ENCODE results near the gene PAX5. TPM values are rescaled to one million over a fixed set of nuclear protein-coding genes. Genes with fewer than 3 reads are reported as not detected.

The PAX5 gene
- polyA plus RNA-seq, 1 donor from 2014 or later: not detected

GRCh38 chr9:37032713-37033112 is 1.4 kb downstream of the PAX5 start:
- Histone ChIP-seq H3K36me3 (ENCODE audit: insufficient read depth, low read length) (no peaks in the 10 kb centered on the region), H3K27ac (ENCODE audit: low read length) (no peak overlapping the region), H2AFZ (ENCODE audit: low read depth, low read length) (no peak overlapping the region), H4K20me1 (ENCODE audit: insufficient read depth) (no peaks in the 10 kb centered on the region), H3K9me3 (ENCODE audit: low read length) (no peaks in the 10 kb centered on the region), H3F3A (ENCODE audit: insufficient read depth, low read length, poor library complexity, severe bottlenecking) (no peaks in the 10 kb centered on the region), H3K4me3 (ENCODE audit: low read length) (no peak overlapping the region), H3K4me2 (ENCODE audit: low read length) (no peak overlapping the region), H3K9me2 (ENCODE audit: insufficient read depth, low read length) (no peaks in the 10 kb centered on the region), H3K27me3 (ENCODE audit: insufficient read depth, low read depth, low read length) (peaks cover 100% of the 10 kb centered on the region), H3K9ac (ENCODE audit: low read length) (no peak overlapping the region), H3K79me2 (replicated peaks; ENCODE audit: insufficient read depth, low read length) (no peaks in the 10 kb centered on the region)
- no peak for TF ChIP-seq TAF1 (IDR thresholded peaks at IDR 0.05; ENCODE audit: low read depth)
- TF ChIP-seq, protein P1, sequence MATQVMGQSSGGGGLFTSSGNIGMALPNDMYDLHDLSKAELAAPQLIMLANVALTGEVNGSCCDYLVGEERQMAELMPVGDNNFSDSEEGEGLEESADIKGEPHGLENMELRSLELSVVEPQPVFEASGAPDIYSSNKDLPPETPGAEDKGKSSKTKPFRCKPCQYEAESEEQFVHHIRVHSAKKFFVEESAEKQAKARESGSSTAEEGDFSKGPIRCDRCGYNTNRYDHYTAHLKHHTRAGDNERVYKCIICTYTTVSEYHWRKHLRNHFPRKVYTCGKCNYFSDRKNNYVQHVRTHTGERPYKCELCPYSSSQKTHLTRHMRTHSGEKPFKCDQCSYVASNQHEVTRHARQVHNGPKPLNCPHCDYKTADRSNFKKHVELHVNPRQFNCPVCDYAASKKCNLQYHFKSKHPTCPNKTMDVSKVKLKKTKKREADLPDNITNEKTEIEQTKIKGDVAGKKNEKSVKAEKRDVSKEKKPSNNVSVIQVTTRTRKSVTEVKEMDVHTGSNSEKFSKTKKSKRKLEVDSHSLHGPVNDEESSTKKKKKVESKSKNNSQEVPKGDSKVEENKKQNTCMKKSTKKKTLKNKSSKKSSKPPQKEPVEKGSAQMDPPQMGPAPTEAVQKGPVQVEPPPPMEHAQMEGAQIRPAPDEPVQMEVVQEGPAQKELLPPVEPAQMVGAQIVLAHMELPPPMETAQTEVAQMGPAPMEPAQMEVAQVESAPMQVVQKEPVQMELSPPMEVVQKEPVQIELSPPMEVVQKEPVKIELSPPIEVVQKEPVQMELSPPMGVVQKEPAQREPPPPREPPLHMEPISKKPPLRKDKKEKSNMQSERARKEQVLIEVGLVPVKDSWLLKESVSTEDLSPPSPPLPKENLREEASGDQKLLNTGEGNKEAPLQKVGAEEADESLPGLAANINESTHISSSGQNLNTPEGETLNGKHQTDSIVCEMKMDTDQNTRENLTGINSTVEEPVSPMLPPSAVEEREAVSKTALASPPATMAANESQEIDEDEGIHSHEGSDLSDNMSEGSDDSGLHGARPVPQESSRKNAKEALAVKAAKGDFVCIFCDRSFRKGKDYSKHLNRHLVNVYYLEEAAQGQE (IDR thresholded peaks at IDR 0.05; ENCODE audit: borderline replicate concordance): no peak
- TF ChIP-seq SMC3 (conservative IDR thresholded peaks at IDR 0.05; ENCODE audit: poor library complexity): no peak
- TF ChIP-seq EP300 (conservative IDR thresholded peaks at IDR 0.05; ENCODE audit: poor library complexity, severe bottlenecking): no peak
- no peak for TF ChIP-seq POLR2AphosphoS5 (IDR thresholded peaks at IDR 0.05)
- TF ChIP-seq EZH2 (IDR thresholded peaks at IDR 0.05; ENCODE audit: borderline replicate concordance, insufficient read depth, low read length, poor library complexity, severe bottlenecking): no peak

DNA sequence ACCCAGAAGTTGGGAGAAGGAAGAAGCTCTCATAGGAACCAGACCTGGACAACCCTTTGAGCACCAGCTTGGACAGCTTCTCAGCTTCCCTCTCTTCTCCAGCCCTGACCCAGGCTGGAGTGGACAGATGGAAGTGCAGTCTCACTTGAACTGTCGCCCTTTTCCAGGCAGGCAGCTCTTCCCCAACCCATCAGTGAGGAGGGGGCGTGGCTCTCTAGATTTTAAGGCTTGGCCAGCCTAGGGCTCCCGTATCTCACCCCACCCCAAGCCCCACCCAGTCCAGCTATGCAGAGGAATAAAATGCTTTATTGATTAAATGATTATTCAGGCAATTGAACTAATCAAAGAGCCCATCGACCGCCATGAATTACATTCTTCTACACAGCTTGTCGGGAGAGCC is 2.2 kb downstream of the PAX5 start:
- H4K20me1 ChIP-seq (ENCODE audit: insufficient read depth): no peaks in the 10 kb centered on the region
- no peak overlapping the region for H3K9ac ChIP-seq (ENCODE audit: low read length)
- no peak for TF ChIP-seq TAF1 (IDR thresholded peaks at IDR 0.05; ENCODE audit: low read depth)
- no peak for TF ChIP-seq POLR2AphosphoS5 (IDR thresholded peaks at IDR 0.05)
- no peak for TF ChIP-seq EP300 (conservative IDR thresholded peaks at IDR 0.05; ENCODE audit: poor library complexity, severe bottlenecking)
- no peak for TF ChIP-seq CTCF (IDR thresholded peaks at IDR 0.05; ENCODE audit: poor library complexity, severe bottlenecking)
- no peak for TF ChIP-seq EZH2 (IDR thresholded peaks at IDR 0.05; ENCODE audit: borderline replicate concordance, insufficient read depth, low read length, poor library complexity, severe bottlenecking)
- TF ChIP-seq, protein P1 (IDR thresholded peaks at IDR 0.05; ENCODE audit: borderline replicate concordance): no peak
- no peak for TF ChIP-seq RAD21 (conservative IDR thresholded peaks at IDR 0.05)
- no peak for TF ChIP-seq MXI1 (conservative IDR thresholded peaks at IDR 0.05; ENCODE audit: poor library complexity, severe bottlenecking)
- no peak for TF ChIP-seq SMC3 (conservative IDR thresholded peaks at IDR 0.05; ENCODE audit: poor library complexity)
- H3K27ac ChIP-seq (ENCODE audit: low read length): no peak overlapping the region
- no peak overlapping the region for H3K4me3 ChIP-seq (ENCODE audit: low read length)
- no peak overlapping the region for H3K4me2 ChIP-seq (ENCODE audit: low read length)
- no peak overlapping the region for H2AFZ ChIP-seq (ENCODE audit: low read depth, low read length)
- H3K79me2 ChIP-seq (replicated peaks; ENCODE audit: insufficient read depth, low read length): no peaks in the 10 kb centered on the region
- H3K9me3 ChIP-seq (ENCODE audit: low read length): no peaks in the 10 kb centered on the region
- H3F3A ChIP-seq (ENCODE audit: insufficient read depth, low read length, poor library complexity, severe bottlenecking): no peaks in the 10 kb centered on the region
- peaks cover 100% of the 10 kb centered on the region for H3K27me3 ChIP-seq (ENCODE audit: insufficient read depth, low read depth, low read length)
- no peaks in the 10 kb centered on the region for H3K9me2 ChIP-seq (ENCODE audit: insufficient read depth, low read length)
- no peaks in the 10 kb centered on the region for H3K36me3 ChIP-seq (ENCODE audit: insufficient read depth, low read length)
